ENCODE results near the gene RAC3.

- TF ChIP-seq EZH2 (IDR thresholded peaks at IDR 0.05; ENCODE audit: borderline replicate concordance, low read length) (no peak), CTCF (IDR thresholded peaks at IDR 0.05; ENCODE audit: low read length) (no peak)
Observed at GRCh38 chr17:82018152-82018988, 13.1 kb upstream of the RAC3 start.

Data from OCI-LY1 (cell line).